Measurements from ENCODE around the gene TK1.
A peak's percentile ranks its signal among the peaks of the same experiment; 100 is the strongest.

TK1 gene

GRCh38 chr17:78135858-78136500, 50.9 kb downstream of the TK1 start:
- WGBS, 2 donors (ENCODE audit: extremely low coverage in 2 of 2, insufficient read length in 2 of 2, insufficient replicate concordance in 1 of 2): no CpG with 5 or more reads among the region's 9 CpGs
- Histone ChIP-seq H3K9me3 (replicated peaks in 1 of 2; ENCODE audit: control insufficient read depth in 2 of 2, insufficient read depth in 1 of 2, low read depth in 1 of 2, low read length in 2 of 2) (peaks cover 0 to 4% of the 10 kb centered on the region in 2 donors), H4K91ac (ENCODE audit: low read depth, low read length, poor library complexity) (peak overlapping the region; percentile 17)

GRCh38 chr17:78134899-78135385, 51.9 kb downstream of the TK1 start:
- peaks cover 6% of the 10 kb centered on the region for H3K79me1 ChIP-seq (ENCODE audit: low read depth, low read length)
- peak overlapping the region; percentile 40 for H2AK5ac ChIP-seq (ENCODE audit: low read depth, low read length)
- peaks cover 2 to 8% of the 10 kb centered on the region in 2 donors for H3K4me1 ChIP-seq (ENCODE audit: control insufficient read depth in 2 of 2, insufficient read depth in 1 of 2, low read depth in 1 of 2, low read length in 2 of 2)
- peaks cover 0 to 4% of the 10 kb centered on the region in 2 donors for H3K9me3 ChIP-seq (replicated peaks in 1 of 2; ENCODE audit: control insufficient read depth in 2 of 2, insufficient read depth in 1 of 2, low read depth in 1 of 2, low read length in 2 of 2)
- DNase-seq (ENCODE audit: low spot score): no peak
- H4K91ac ChIP-seq (ENCODE audit: low read depth, low read length, poor library complexity): no peak overlapping the region
- no peak overlapping the region for H2BK120ac ChIP-seq (ENCODE audit: low read depth, low read length)
- H3K27ac ChIP-seq (replicated peaks; ENCODE audit: low read length): no peak overlapping the region
- H2BK15ac ChIP-seq (ENCODE audit: low read length): peak overlapping the region; percentile 75
- no CpG with 5 or more reads among the region's 9 CpGs for WGBS, 2 donors (ENCODE audit: extremely low coverage in 2 of 2, insufficient read length in 2 of 2, insufficient replicate concordance in 1 of 2)
- H3K18ac ChIP-seq (ENCODE audit: low read length): peak overlapping the region; percentile 17
- no peak overlapping the region for H3K14ac ChIP-seq (ENCODE audit: low read length)
- H3K36me3 ChIP-seq (replicated peaks in 1 of 2; ENCODE audit: control insufficient read depth in 2 of 2, insufficient read depth in 2 of 2, low read length in 2 of 2): no peaks in the 10 kb centered on the region
- no peak overlapping the region for H3K4me3 ChIP-seq (ENCODE audit: low read length in 2 of 2)
- H3K9ac ChIP-seq (ENCODE audit: low read depth, low read length, poor library complexity): no peak overlapping the region
- H2BK5ac ChIP-seq (ENCODE audit: low read length): peak overlapping the region; percentile 71
- no peak overlapping the region for H2AFZ ChIP-seq (ENCODE audit: low read length)
- H3K27me3 ChIP-seq (ENCODE audit: control insufficient read depth in 3 of 3, insufficient read depth in 3 of 3, low read depth in 1 of 3, low read length in 3 of 3): peaks cover 6 to 43% (median 29%) of the 10 kb centered on the region in 3 experiments
- no peak overlapping the region for H3K4ac ChIP-seq (ENCODE audit: low read length)
- H4K8ac ChIP-seq (ENCODE audit: low read depth, low read length): no peak overlapping the region
- no peak overlapping the region for H2BK12ac ChIP-seq (ENCODE audit: low read length)
- peak overlapping the region; percentile 25 for H3K23ac ChIP-seq (ENCODE audit: low read depth, low read length, poor library complexity)
- H3K4me2 ChIP-seq (ENCODE audit: insufficient read depth, low read length, poor library complexity, severe bottlenecking): no peak overlapping the region

More at GRCh38 chr17:78135858-78136500, 50.9 kb downstream of the TK1 start:
- Histone ChIP-seq H3K4ac (ENCODE audit: low read length) (no peak overlapping the region), H3K4me3 (ENCODE audit: low read length in 2 of 2) (no peak overlapping the region), H2BK15ac (ENCODE audit: low read length) (no peak overlapping the region), H3K36me3 (replicated peaks in 1 of 2; ENCODE audit: control insufficient read depth in 2 of 2, insufficient read depth in 2 of 2, low read length in 2 of 2) (no peaks in the 10 kb centered on the region), H3K23ac (ENCODE audit: low read depth, low read length, poor library complexity) (no peak overlapping the region), H3K18ac (ENCODE audit: low read length) (no peak overlapping the region), H3K9ac (ENCODE audit: low read depth, low read length, poor library complexity) (no peak overlapping the region), H2BK5ac (ENCODE audit: low read length) (no peak overlapping the region), H3K27ac (replicated peaks; ENCODE audit: low read length) (no peak overlapping the region), H3K4me1 (ENCODE audit: control insufficient read depth in 2 of 2, insufficient read depth in 1 of 2, low read depth in 1 of 2, low read length in 2 of 2) (peaks cover 0 to 6% of the 10 kb centered on the region in 2 donors), H2BK12ac (ENCODE audit: low read length) (no peak overlapping the region), H2AK5ac (ENCODE audit: low read depth, low read length) (no peak overlapping the region), H2AFZ (ENCODE audit: low read length) (no peak overlapping the region), H3K27me3 (ENCODE audit: control insufficient read depth in 3 of 3, insufficient read depth in 3 of 3, low read depth in 1 of 3, low read length in 3 of 3) (peaks cover 6 to 33% (median 29%) of the 10 kb centered on the region in 3 experiments), H3K14ac (ENCODE audit: low read length) (no peak overlapping the region), H3K79me1 (ENCODE audit: low read depth, low read length) (peaks cover 8% of the 10 kb centered on the region), H2BK120ac (ENCODE audit: low read depth, low read length) (no peak overlapping the region), H4K8ac (ENCODE audit: low read depth, low read length) (no peak overlapping the region), H3K4me2 (ENCODE audit: insufficient read depth, low read length, poor library complexity, severe bottlenecking) (no peak overlapping the region)
- no peak for DNase-seq (ENCODE audit: low spot score)

DNA sequence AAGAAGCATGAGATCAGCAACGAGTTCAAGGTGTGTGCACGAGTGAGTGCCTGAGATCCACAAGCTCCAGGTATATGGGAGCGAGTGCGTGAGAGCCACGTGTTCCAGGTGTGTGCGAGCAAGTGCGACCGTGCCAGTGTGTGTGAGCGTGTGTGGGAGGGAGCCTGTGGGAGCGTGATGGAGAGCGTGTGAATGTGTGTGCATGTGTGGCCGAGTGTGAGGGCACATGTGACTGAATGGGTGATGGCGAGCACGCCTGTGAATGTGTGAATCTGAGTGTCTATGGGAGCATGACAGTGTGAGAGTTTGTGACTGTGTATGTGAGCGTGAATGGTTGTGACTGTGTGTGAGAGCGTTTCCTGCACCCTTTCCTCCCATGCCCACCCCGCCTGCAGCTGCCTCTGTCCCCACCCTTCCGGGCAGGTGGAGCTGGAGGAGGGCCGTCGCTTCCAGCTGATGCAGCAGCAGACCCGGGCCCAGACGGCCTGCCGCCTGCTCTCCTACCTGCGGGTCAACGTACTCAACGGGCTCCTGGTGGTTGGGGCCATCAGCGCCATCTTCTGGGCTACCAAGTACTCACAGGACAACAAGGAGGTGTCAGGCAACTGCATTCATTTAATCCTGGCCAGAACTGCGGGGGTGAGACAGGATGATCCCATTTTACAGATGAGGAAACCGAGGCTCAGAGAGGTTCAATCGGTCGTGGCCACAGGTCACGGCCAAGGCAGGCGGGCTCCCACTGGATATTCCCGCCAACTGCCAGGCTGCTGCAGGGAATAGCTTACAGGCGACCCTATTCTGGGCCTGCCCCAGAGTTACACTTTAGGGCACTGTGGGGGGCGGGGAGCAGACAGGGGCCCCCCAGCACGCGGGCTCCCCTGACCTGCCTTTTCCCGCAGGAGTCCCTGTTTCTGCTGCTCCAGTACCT, 52.6 kb downstream of the TK1 start:
- Histone ChIP-seq H3K14ac (ENCODE audit: low read length) (no peak overlapping the region), H3K4me1 (ENCODE audit: control insufficient read depth in 2 of 2, insufficient read depth in 1 of 2, low read depth in 1 of 2, low read length in 2 of 2) (peaks cover 4 to 8% of the 10 kb centered on the region in 2 donors), H2AK5ac (ENCODE audit: low read depth, low read length) (peak overlapping the region; percentile 72), H3K27me3 (ENCODE audit: control insufficient read depth in 3 of 3, insufficient read depth in 3 of 3, low read depth in 1 of 3, low read length in 3 of 3) (peaks cover 6 to 50% (median 29%) of the 10 kb centered on the region in 3 experiments), H3K4me2 (ENCODE audit: insufficient read depth, low read length, poor library complexity, severe bottlenecking) (no peak overlapping the region), H3K79me1 (ENCODE audit: low read depth, low read length) (peaks cover 6% of the 10 kb centered on the region), H2BK5ac (ENCODE audit: low read length) (peak overlapping the region; percentile 71), H2AFZ (ENCODE audit: low read length) (no peak overlapping the region), H3K4me3 (ENCODE audit: low read length in 2 of 2) (peak overlapping the region in 1 of 2 donors; percentile 0), H3K4ac (ENCODE audit: low read length) (no peak overlapping the region), H2BK12ac (ENCODE audit: low read length) (peak overlapping the region; percentile 95), H3K23ac (ENCODE audit: low read depth, low read length, poor library complexity) (peak overlapping the region; percentile 98), H3K18ac (ENCODE audit: low read length) (peak overlapping the region; percentile 72), H2BK120ac (ENCODE audit: low read depth, low read length) (no peak overlapping the region), H4K91ac (ENCODE audit: low read depth, low read length, poor library complexity) (peak overlapping the region; percentile 13), H3K9me3 (replicated peaks in 1 of 2; ENCODE audit: control insufficient read depth in 2 of 2, insufficient read depth in 1 of 2, low read depth in 1 of 2, low read length in 2 of 2) (peaks cover 0 to 4% of the 10 kb centered on the region in 2 donors), H3K27ac (replicated peaks; ENCODE audit: low read length) (no peak overlapping the region), H3K9ac (ENCODE audit: low read depth, low read length, poor library complexity) (peak overlapping the region; percentile 32), H3K36me3 (replicated peaks in 1 of 2; ENCODE audit: control insufficient read depth in 2 of 2, insufficient read depth in 2 of 2, low read length in 2 of 2) (no peaks in the 10 kb centered on the region), H4K8ac (ENCODE audit: low read depth, low read length) (no peak overlapping the region), H2BK15ac (ENCODE audit: low read length) (no peak overlapping the region)
- WGBS, 2 donors (ENCODE audit: extremely low coverage in 2 of 2, insufficient read length in 2 of 2, insufficient replicate concordance in 1 of 2): no CpG with 5 or more reads among the region's 39 CpGs
- peak; percentile 54 for DNase-seq (ENCODE audit: low spot score)
